ENCODE measurements around the gene VWF.

DNA sequence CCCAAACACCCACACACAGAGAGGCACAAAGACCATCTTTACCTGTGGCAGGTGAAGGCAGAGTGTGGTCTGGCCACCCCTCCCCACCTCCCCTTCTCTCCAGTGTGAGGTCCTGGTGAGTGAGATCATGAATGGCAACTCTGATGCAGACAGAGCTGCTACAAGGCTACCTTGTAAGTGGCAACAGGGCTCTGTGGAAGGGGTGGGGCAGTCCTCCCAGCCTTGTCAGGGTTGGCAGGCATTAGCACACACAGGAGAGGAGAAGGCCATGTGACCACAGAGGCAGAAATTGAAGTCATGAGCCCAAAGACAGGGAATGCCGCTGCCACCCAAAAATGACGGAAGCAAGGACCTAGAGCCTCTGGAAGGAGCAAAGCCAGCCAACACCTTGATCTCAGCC, 30.7 kb downstream of the VWF start:
- TF ChIP-seq CTCF (IDR thresholded peaks at IDR 0.05; ENCODE audit: low read length) = no peak
- no peak for TF ChIP-seq EZH2 (optimal IDR thresholded peaks at IDR 0.05; ENCODE audit: low read depth, low read length)

Data from MM.1S (cell line).